OCI-LY3 (cell line): ENCODE data around the gene ZNF362.

ENCODE experiments used
- EZH2phosphoT487 ChIP-seq: fragments of 200-600 bp; shearing (Covaris generic); IDR thresholded peaks from 2 replicates; pipeline ENCODE4 v1.6.1; 2018; ENCODE audit warnings: antibody characterized with exemption, mixed run types, low read depth
- TF ChIP-seq, protein P1 (sequence below): fragments of 200-600, 300-600 bp; sonication (generic); IDR thresholded peaks from 2 replicates; pipeline ENCODE4 v1.5.1; 2014; ENCODE audit warnings: antibody characterized with exemption, low read length, low read depth

DNA sequence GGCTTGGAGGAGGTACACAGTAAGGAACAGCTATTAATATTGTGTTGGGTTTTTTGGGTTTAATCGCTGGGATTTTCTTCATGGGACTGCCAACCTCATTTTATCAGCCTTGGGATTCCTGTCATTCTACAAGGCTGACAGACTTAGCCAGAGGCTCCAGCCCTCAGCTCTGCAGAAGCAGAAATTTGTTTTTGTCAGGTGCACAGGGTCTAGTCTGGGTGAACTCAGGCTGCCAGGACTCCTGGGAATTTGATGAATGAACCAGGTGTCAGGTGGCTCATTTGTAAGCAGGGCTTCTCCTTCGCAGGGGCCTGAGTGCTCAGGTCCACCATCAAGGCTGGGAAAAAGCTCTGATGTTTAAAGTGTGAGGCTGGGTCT, 11.5 kb upstream of the ZNF362 start:
- TF ChIP-seq, protein P1, sequence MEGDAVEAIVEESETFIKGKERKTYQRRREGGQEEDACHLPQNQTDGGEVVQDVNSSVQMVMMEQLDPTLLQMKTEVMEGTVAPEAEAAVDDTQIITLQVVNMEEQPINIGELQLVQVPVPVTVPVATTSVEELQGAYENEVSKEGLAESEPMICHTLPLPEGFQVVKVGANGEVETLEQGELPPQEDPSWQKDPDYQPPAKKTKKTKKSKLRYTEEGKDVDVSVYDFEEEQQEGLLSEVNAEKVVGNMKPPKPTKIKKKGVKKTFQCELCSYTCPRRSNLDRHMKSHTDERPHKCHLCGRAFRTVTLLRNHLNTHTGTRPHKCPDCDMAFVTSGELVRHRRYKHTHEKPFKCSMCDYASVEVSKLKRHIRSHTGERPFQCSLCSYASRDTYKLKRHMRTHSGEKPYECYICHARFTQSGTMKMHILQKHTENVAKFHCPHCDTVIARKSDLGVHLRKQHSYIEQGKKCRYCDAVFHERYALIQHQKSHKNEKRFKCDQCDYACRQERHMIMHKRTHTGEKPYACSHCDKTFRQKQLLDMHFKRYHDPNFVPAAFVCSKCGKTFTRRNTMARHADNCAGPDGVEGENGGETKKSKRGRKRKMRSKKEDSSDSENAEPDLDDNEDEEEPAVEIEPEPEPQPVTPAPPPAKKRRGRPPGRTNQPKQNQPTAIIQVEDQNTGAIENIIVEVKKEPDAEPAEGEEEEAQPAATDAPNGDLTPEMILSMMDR = no peak
- TF ChIP-seq EZH2phosphoT487 = no peak
